ENCODE measurements around the gene ADARB2.

ADARB2 gene

DNA sequence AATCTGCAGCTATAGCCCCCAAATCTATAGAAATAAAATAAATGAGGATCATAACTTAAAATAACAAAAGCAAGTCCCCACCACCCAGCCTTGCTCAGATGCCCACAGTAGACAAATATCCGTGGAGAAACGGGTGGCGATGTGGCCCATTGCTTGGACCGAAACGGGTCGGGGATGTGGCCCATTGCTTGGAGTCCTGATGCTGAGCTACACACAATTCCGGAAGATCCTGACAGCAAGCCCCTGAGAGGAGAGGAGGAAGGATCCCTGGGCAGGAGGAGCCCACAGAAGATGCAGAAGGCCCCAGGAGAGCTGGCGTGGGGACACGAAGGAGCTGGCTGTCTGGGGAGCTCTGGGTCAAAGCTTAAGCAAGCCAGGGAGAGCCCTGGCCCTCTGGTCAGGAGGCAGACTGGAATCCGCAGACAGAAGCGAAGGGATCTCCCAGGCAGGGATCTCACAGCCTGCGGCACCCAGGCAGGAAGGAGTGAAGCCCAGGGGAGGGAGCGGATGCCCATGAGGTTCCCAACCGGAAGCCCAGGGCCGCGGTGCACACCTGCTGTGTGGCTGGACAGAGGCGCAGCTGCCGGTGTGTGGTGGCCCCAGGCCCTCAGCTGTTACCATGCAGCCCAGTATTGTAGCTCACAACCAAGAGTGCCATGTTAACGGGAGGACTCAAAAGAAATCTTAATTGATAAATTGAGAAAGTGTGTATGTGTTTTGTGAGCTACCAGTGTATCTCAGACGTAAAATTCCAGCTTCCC is 138.8 kb downstream of the ADARB2 start:
- DNase-seq (ENCODE audit: low read depth in 2 of 3, low spot score in 1 of 3), result no peak

DNA sequence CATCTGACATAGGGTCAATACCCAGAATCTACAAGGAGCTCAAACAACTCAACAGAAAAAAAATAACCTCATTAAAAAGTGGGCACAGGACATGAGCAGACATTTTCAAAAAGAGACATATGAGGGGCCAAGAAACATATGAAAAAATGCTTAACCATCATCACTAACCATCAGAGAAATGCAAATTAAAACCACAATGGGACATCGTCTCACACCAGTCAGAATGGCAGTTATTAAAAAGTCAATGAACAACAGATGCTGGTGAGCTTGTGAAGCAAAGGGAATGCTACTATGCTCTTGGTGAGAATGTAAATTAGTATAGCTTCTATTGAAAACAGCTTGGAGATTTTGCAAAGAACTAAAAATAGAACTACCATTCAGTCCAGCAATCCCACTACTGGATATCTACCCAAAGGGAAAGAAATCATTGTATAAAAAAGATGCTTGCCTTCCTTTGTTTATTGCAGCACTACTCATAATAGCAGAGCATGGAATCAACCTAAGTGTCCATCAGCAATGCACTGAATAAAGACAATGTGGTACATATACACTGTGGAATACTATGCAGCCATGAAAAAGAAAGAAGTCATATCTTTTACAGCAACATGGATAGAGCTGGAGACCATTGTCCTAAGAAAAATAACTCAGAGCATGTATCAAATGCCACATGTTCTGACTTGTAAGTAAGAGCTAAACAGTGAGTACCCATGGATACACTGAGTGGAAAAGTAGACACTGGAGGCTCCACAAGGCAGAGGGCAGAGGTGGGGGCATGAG is 139.8 kb downstream of the ADARB2 start:
- no peak for DNase-seq (ENCODE audit: low read depth in 2 of 3, low spot score in 1 of 3)

DNA sequence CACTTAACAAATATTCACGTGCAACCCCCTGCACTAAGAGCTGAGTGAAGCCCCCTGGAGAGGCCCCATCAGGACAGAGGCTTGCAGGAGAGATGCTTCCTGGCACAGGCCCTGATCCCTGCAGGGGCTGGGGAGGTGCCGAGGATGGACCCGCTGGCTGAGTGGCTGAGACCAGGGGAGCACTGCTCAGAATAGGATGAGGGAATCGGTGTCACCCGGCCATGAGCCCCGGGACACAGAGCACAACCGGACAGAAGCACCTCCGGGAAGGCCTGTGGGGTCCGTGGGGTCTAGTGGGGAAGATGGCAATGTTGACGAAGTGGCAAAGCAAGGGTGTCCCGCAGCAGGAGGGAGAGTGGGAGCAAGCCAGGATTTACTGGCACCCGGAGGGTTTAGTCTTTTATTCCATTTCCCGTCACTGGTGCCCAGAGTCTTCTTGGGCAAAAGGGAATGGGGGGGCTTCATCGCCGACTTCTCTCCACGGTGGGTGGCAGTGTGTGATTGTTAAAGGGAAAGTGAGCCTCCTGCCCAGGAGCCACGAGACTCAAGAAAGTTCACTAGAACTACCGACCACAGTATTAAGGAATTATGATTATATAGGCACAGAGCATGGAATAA is 140.7 kb downstream of the ADARB2 start:
- no peak for DNase-seq (ENCODE audit: low read depth in 2 of 3, low spot score in 1 of 3)

DNA sequence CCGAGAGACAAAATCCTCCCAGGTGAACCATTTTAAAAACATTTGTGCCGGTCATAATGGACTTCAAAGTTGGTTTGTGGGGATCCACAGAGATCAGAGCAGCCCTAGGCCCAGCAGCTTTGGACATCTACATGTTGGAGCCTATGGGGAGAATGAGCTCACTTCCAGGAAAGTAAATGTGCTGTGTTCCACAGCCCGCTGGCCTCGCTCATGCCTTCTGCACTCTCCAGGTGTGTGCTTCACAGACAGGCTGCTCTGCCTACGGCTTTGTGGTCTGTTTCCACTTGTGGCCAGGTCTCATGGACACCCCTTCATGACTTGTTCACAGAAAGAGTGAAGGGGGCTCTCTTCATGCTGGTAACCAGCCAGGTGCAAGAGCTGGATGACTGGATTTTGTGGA is 141.6 kb downstream of the ADARB2 start:
- DNase-seq (ENCODE audit: low read depth in 2 of 3, low spot score in 1 of 3), result no peak

DNA sequence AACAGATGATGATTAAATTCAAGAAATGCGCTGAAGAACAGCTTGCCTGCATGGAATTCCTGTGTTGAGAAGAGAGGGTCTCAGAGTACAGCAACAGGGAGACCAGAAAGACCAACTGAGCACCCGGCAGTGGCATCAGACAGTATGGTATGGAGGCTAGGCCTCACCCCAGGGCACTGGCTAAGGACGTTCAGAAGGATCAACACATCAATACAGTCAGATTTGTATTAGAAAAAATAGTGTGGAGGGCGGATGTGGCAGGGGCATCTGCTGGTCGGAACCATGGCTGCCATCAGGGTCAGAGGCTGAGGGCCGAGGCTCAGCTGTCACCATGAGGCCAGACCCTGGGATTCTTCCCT is 142.1 kb downstream of the ADARB2 start:
- DNase-seq (ENCODE audit: low read depth in 2 of 3, low spot score in 1 of 3), result no peak

DNA sequence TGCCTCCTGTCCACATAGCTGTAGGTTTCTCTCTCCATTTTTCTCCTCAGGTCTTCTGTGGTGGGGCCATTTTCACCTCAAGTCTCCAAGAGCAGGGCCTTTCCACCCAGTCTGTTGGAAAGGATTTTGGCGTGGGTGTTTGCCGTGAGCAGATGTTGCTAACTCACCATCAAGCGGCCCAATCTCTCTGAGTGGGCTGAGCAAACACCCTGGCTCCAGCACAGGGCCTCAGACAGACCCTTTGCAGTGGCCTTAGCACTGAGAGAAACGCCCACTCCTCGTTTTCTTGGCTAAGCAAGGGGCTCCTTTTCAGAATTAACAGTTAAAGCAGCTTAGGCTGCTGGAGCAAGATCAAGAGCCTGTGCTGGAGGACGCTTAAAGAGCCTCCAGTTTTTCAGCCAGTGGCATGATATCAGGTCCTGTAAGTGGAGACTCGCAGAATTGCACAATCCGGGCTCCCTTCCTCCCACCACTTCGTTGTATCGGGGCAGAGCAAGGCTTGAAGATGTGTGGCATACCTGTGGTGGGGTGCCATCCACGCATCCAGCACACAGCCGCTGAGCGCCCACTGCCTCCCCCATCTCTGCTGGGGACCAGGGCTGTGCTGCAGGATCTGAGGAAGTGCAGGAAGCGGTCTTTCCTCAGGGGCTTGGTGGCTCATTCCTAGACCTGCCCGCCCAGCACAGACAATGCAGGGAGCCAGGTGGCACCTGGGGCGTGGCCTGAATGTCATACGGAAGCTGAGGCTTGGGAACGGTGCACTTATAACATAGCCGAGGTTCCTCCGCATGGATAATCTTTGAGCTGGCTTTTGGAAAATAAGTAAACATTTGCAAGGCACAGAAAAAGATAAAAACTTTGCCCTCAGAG is 142.7 kb downstream of the ADARB2 start:
- DNase-seq (ENCODE audit: low read depth in 2 of 3, low spot score in 1 of 3), result no peak

DNA sequence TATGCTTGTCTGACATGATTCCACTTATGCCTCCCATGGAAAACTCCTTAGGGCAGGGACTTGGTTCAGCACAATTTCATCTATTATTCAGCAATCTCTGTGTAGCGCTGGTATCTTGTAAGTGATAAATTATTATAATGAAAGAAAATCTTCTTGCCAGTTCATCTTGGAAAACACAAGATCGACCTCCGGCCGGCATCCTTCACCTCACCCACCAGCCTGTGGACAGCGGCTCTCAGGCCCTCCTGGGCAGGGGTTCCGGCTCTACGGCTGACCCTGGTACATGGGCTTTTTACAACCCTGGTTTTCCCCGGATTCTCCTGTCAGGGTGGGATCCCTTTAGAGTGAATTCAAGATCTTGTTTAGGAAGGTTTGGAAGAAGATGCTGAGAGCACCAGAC is 145.6 kb downstream of the ADARB2 start:
- DNase-seq (ENCODE audit: low read depth in 2 of 3, low spot score in 1 of 3), result no peak

DNA sequence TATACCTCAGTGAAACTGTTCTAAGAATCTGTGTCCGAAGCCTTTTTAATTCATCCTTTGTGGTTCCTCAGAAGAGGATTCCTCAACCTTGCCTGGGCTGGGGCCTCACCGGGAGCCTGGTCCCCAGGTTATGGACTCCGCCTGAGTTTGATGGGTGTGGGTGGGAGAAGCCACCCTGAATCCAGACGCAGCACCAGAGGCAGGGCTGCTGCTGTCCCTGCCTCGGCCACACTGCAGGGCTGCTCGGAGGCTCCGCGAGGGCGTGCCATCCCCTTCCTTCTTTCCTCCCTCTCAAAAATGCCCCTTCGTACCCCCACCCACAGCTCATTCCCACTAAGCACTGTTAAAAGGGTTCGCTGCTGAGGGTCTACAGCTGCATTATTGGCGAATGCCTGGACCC is 146.3 kb downstream of the ADARB2 start:
- no peak for DNase-seq (ENCODE audit: low read depth in 2 of 3, low spot score in 1 of 3)

DNA sequence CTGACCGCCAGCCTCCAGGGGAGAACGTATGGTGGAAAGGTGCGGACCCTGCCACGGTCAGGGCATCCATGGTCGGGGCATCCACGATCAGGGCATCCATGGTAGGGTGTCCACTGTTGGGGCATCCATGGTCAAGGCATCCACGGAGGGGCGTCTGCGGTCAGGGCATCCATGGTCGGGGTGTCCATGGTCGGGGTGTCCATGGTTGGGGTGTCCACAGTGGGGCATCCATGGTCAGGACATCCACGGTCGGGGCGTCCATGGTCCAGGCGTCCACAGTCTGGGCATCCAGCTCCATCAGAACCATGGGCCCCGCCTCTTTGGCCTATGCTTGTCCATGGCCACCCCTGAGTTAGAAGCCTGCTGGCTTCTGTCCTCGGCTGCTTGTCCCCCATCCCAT is 148.1 kb downstream of the ADARB2 start:
- no peak for DNase-seq (ENCODE audit: low read depth in 2 of 3, low spot score in 1 of 3)

DNA sequence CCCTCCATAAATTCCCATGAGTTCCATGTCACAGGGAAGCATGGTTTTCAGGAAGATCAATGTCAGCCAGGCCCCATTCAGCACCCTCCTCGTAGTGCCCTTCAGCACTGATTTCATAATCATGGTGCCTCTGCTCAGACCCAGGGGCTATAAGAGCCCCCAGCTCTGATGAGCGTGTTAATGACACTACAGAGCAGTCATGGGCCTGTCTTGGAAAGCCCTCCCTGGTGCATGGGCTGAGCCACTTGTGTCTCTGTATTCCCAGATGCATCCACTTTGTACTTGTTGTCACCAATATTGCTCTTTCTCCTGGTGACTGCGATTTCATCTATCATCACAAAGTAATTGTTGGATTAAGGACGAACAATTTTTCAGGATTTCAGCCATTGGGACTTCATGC is 154.6 kb downstream of the ADARB2 start:
- DNase-seq (ENCODE audit: low read depth in 2 of 3, low spot score in 1 of 3), result no peak

DNA sequence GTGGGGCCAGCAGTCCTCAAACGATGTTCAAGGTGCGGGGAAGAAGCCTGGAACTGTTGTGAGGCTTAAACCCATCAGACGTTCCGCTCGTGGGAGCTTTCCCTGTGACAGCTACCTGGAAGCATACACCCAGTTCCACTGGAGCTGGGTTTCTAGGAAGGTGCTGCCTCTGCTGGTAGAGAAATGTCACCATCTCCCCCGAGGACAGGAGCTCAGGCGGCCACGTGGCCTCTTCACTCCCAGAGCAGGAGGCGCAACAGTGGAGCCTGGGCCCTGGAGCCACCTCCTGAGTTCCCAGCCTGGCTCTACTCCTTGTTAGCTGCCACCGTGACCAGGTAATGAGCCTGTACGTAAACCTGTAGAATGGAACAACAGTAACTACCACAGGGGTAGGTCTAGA is 156.1 kb downstream of the ADARB2 start:
- DNase-seq (ENCODE audit: low read depth in 2 of 3, low spot score in 1 of 3), result no peak

DNA sequence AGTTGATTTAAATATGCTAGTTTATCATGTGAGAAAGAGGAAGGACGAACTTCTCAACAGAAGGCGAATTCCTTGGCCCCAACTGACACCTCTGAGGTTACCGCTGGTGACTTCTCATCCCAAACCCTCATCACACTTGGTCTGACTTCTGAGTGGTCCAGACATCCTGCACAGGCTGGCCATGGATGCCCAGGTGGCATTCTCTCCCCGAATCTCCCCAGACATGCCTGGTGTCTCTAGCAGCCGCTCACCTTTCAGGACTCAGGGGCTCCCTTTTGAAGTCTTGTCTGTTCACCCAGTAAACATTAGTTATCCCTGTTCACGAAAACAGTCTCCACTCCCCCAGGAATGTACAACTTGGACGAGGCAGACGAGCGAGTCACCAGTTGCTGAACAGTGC is 157.7 kb downstream of the ADARB2 start:
- no peak for DNase-seq (ENCODE audit: low read depth in 2 of 3, low spot score in 1 of 3)

DNA sequence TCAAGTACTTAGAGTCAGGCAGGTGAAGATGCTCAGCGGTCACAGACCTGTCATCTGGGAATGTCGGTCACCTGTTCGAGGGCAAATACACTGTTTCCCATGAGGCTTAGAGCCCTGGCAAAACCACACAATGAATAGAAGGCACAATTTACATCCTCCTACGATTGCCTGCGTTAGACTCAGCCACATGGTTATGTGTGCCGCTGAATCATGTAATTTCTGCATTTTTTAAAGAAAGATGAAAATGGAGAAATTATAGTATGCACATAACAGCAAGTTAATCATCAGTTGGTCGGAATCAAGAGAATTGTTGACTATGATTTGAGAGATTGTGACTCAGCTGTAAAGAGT is 158.2 kb downstream of the ADARB2 start:
- DNase-seq (ENCODE audit: low read depth in 2 of 3, low spot score in 1 of 3), result no peak

DNA sequence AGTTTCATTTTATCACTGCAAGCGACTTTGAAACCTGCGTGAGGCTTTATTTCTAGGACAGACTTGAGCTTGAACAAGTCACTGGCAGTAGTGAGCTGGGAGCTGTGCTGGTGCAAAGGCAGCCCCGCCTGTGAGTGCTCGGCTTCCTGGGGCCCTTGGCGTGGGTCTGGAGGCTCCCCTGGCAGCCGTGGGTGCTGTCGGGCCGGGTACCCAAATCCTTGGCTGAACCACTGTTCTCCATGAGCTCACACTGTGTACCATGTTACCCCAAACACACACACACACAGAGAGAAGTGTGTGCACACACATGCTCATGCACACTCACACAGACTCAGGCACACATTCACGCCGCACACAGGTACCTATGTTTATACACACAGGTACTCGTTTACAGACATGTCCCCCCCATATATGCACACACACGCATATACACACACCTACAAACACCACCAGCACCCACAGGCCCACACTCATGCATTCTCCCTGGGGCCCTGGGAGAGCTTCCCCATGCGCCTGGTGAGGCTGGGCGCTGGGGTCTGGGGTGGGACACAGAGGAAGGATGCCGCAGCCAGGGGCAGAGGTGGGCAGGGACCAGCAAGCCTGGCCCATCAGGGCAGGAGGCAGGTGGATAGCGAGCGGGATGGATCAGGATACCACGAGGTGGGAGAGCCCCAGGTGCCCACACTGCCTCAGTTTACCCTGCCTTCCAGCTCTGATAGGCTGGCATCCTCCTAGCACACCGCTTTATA is 158.8 kb downstream of the ADARB2 start:
- no peak for DNase-seq (ENCODE audit: low read depth in 2 of 3, low spot score in 1 of 3)

DNA sequence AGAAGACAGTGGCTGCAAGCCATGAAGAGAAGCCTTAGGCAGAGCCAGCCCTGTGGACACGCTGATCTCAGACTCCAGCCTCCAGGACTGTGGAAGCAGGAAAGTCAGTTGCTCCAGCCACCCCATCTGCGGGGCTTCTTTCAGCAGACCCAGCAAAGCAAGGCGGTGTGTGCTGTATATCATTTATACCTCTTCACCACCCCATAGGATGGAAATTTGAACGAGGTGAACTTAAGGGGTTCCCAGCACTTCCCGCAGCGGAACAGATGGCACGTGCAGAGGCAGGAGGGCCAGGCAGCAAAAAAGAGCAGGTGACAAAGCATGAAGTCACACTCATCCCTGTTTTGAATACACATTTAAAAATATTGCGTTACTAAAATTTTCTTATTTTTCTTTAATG is 159.4 kb downstream of the ADARB2 start:
- DNase-seq (ENCODE audit: low read depth in 2 of 3, low spot score in 1 of 3), result no peak

DNA sequence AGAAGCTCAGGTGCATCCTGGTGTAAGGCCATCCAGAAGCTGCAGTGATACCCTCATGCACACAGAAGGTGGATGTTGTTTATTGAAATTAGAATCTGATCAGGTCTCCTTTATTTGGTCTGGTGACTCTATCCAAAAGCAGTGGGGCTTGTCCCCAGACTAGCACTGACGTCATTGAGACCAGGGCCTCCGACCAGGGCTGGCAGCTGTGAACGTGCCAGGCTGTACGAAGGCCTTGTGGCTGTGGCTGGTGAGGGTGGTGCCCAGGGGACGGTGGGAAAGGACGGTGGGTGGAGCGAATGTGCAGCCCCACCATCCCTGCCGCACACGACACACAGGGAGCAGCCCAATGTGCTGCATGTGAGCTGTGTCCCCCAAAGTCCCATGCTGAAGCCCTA is 160.0 kb downstream of the ADARB2 start:
- no peak for DNase-seq (ENCODE audit: low read depth in 2 of 3, low spot score in 1 of 3)

DNA sequence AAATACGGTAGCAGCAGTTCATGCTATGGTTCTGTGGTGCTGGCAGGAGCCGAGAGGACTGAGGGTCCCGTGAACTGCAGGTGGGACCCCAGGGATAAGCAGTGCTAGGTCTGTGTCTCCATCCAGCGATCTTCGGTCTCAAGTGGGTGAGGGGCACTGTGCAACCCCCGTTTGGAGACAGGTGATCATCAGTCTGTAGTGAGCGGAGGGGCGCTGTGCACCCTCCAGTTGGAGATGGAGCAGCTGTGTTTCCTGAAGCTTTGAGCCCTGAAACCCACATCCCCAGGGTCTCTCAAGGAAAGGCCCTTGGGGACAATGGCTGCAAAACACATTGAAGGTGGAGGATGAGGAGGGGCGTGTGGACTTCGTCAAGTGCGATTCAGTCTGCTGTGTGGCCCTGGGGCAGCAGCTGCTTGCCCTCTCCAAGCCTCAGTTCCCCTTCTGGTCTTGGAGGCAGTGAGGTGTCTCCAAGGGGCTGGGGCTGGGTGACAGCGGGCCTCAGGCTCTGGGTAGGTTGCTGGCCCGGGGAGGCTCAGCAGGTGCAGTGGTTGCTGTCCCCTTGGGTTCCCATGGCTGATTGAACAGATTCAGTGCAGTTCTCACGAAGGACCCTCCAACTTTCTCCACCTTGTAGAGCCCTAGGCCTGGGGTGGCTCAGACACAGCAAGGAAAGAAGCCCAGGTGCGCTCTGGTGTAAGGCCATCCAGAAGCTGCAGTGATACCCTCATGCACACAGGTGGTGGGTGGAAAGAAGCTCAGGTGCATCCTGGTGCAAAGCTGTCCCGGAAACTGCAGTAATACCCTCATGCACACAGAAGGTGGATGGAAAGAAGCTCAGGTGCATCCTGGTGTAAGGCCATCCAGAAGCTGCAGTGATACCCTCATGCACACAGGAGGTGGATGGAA is 160.6 kb downstream of the ADARB2 start:
- DNase-seq (ENCODE audit: low read depth in 2 of 3, low spot score in 1 of 3), result no peak

DNA sequence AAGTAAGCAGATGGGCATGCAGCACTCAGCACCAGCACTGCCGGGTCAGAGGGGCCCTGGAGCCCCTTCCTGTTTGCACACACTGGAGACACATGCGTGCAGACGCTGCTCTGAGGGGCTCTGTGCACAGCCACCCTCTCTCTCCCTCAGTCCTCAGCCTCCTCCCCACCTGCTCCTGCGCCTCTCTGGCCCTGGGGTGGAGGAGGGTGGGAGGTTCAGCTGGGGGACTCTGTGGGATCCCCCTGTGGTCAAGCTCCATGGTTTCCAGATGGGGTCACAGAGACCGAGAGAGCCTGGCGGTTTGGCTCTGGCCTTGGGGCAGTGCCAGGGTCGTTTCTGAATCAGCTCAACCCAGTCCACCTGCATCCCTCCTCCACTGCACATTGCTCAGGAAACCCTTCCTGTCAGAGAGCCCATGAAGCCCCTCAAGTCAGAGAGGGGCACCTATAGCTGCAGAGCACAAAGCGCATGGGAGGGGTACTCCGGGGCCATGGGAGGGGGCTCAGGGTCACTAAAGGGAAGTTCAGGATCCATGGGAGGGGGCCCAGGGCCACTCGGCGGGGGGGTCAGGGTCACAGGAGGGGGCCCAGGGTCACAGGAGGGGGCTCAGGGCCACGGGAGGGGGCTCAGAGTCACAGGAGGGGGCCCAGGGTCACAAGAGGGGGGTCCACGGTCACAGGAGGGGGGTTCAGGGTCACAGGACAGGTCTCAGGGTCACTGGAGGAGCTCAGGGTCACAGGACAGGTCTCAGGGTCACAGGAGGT is 161.7 kb downstream of the ADARB2 start:
- DNase-seq (ENCODE audit: low read depth in 2 of 3, low spot score in 1 of 3), result no peak

DNA sequence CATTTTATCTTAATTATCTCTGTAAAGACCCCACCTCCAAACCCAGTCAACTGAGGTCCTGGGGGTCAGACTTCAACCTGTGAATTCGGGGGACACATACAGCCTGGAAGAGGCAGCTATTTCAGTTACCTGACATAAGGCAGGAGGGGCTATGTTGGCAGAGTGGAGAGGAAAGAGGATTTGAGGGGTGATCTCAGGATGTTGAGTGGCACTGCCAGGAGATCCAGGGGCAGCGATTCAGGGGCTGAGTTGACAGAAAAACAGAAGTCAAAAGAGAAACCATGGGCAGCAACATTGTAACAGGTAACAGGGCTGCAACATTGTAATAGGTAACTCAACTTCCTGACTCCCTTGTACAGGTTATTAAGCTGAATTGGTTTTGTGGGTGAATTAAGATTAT is 162.6 kb downstream of the ADARB2 start:
- no peak for DNase-seq (ENCODE audit: low read depth in 2 of 3, low spot score in 1 of 3)
